GM18858 (cell line): ENCODE data around the gene CLDN15.

ENCODE experiments used
- ATAC-seq: cut with Tn5 transposase; IDR thresholded peaks from one replicate; pipeline ENCODE4 v1.9.1; 2021; ENCODE audit not compliant: unreplicated experiment

CLDN15 gene

GRCh38 chr7:101244375-101245146 lies 7.0 kb upstream of the CLDN15 start, which contains the start of gene FIS1:
Gene FIS1 (minus strand): TSS chr7:101245081. CDS start chr7:101245004, 77 bp downstream.
- peak; percentile 76 for ATAC-seq

GRCh38 chr7:101243646-101244374 lies 6.2 kb upstream of the CLDN15 start:
- no peak for ATAC-seq

- no peak for ATAC-seq
Measured at GRCh38 chr7:101241443-101242349, 4.1 kb upstream of the CLDN15 start.

- ATAC-seq, result no peak
Measured at GRCh38 chr7:101241015-101241363, 3.4 kb upstream of the CLDN15 start.

GRCh38 chr7:101240226-101241014 lies 2.8 kb upstream of the CLDN15 start:
- no peak for ATAC-seq

GRCh38 chr7:101239951-101240220 lies 2.3 kb upstream of the CLDN15 start:
- no peak for ATAC-seq

GRCh38 chr7:101239191-101239950 lies 1.8 kb upstream of the CLDN15 start:
- no peak for ATAC-seq

- no peak for ATAC-seq
Measured at GRCh38 chr7:101238226-101239182, 902 bp upstream of the CLDN15 start.

- no peak for ATAC-seq
Measured at GRCh38 chr7:101236292-101236835, 1.2 kb downstream of the CLDN15 start.

GRCh38 chr7:101235522-101235921 lies 2.1 kb downstream of the CLDN15 start:
- ATAC-seq, result no peak

- no peak for ATAC-seq
Measured at GRCh38 chr7:101235050-101235449, 2.6 kb downstream of the CLDN15 start.

- no peak for ATAC-seq
Measured at GRCh38 chr7:101234636-101235035, 3.0 kb downstream of the CLDN15 start.

GRCh38 chr7:101233907-101234547 lies 3.6 kb downstream of the CLDN15 start:
- ATAC-seq, result no peak

GRCh38 chr7:101232141-101232850 lies 5.3 kb downstream of the CLDN15 start:
- no peak for ATAC-seq

- no peak for ATAC-seq
Measured at GRCh38 chr7:101231644-101232043, 6.0 kb downstream of the CLDN15 start.

- ATAC-seq, result no peak
Measured at GRCh38 chr7:101226721-101227120, 10.9 kb downstream of the CLDN15 start.

- ATAC-seq, result no peak
Measured at GRCh38 chr7:101225650-101226049, 12.0 kb downstream of the CLDN15 start.

- ATAC-seq, result no peak
Measured at GRCh38 chr7:101223528-101223927, 14.1 kb downstream of the CLDN15 start.
